T1000 (cell line): ENCODE data around the gene PHF21B.
"Not testable (repeated sequence)": the region's sequence is repeated elsewhere in the genome, so short reads cannot be mapped to it uniquely, and the experiment has no call there.

Source experiments
- DNase-seq: peaks from one replicate; lab custom pipeline; 2025; ENCODE audit warnings: mixed read lengths; lab: John Stamatoyannopoulos, UW

Gene PHF21B

DNA sequence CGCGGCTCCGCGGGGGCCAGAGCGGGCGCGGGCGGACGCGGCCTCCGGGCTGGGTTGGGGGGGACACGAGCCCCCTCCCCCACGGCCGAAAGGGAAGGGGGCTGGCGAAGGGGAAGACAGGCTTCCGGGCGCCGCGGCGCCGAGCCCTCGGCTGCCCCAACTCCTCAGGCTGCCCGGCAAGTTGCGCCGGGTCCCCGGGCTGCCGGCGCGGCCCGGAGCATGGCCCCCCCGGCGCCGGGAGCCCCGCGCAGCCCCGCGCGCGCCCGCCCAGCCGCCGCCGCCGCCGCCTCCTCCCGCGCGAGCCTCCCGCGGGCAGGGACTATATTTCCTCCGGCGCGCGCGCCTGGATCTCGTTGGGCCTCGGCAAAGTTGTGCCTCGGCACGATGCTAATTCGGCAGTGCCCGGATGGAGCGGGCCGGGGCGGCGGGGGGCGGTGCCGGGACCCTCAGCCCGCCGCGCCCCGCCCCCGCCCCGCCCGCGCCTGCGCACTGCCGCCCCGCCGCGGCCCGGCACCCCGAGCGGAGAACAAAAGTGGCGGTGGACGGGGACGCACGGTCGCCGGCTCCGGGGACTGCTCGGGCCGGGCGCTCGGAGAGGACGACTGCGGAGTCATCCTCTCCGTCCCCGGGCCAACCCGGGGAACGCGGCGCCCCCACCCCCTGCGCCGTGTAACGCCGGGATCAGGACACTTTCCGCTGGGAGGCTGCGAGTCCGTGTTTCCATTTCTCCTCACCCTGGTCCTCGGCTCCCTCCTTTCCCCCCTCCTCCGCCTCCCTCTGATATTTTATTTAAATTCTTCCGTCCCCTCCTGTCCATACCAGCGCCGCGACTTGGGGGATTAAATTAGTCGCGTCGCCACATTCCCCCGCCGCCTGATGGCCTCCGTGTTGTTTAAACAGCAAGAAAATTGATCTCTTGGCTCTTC is at the start of gene PHF21B:
Gene PHF21B, minus strand, starts transcription at position 400 of the 926 bp plus-strand sequence. CDS start 456 bp downstream, outside the sequence.
- DNase-seq, result peak; percentile 45

DNA sequence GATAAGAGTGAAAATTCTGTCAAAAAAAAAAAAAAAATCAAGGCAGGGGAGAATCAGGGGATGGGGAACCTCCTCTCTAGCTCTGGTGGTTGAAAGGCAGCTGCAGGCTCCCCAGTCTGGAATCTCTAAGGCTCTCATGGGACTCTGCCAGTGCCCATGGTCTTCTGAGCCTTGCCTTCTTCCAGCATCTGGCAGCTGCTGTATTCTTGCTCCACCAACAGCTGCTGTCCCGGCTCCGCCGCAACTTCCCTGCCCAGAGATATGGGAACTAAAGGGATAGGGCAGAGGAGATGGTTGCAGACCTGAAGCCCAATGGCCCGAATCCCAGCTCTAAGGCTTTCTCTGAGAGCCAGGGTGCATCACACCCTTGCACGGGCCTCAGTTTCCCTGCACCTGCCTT is 49.5 kb upstream of the PHF21B start:
- no peak for DNase-seq

DNA sequence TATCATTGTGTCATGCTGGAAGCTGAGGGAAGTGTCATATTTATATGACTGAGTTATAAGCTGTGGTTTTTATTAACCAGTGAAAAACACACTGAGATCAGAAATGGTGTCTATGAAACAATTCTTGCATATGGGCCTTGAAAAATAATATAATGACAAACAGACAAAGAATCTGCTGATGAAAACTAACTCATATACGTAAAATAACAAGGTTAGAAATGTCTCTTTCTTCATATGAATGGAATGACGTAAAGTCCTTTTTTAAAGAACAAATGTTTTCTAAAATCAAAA is 48.8 kb upstream of the PHF21B start:
- no peak for DNase-seq

DNA sequence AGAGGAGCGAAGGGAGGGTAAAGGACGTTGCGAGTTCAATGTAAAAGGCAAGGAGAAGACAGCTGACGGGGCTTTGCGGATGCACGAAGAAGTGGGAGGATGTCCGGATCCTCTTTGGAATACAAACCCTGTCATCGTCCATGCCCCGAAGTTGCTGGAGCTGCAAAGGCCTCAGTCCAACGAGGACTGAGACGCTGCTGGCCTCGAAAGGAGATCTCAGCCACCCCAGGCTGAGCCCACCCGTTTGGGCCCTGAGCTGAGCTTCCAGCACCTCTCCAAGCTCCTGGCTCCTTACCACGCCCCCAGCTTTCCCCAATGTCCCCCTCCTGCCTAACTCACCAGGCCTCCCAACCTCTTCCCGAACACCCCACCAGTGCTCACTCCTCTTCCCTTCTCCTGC is 46.1 kb upstream of the PHF21B start:
- no peak for DNase-seq

DNA sequence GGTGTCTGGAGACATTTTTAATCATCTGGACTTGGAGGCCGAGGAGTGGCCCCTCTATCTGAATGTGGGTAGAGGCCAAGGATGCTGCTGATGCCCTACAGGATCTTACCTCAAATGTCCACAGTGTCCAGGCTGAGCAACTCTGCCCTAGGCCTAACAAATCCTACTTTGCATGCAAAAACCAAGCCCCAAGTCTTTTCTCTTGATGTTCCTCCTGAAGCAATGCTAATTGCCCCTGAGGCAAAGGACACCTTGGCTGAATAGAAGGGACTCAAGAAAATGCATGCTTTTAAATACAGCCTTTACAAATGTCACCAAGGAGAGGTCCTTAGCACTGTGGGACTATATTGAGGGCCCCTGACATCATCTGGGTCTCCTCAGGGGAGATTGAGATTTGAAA is 43.8 kb upstream of the PHF21B start:
- DNase-seq, result no peak

DNA sequence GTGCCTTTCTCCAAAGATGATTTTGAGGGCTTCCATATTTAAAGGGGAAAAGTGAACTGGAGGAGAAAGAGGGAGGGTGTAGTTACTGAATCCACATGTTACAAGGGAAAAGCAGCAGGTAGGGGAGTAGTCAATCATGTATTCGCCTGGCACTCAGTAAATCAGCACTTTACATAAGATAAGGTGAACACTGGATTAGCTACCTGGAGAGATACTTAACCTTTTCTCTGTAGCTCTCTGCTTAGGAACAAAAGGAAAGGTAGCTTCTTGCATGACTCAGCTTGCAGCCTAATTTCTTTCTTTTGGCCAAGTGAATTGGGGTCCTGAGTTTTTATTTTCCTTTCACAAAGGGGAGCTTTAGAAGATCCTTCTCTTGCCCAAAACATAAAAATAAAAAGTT is 43.3 kb upstream of the PHF21B start:
- DNase-seq, result no peak

DNA sequence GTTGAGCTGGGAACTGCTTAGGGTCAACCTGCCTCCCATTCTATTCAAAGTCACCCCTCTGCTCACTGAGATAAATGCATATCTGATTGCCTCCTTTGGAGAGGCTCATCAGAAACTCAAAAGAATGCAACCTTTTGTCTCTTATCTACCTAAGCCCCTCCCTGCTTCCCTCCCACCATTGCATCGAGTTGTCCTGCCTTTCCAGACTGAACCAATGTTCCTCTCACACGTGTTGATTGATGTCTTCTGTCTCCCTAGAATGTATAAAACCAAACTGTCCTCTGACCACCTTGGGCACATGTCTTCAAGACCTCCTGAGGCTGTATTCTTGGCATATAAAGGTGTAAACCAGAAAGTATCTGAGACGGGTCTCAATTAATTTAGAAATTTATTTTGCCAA is 42.9 kb upstream of the PHF21B start:
- DNase-seq, result not testable (repeated sequence)

DNA sequence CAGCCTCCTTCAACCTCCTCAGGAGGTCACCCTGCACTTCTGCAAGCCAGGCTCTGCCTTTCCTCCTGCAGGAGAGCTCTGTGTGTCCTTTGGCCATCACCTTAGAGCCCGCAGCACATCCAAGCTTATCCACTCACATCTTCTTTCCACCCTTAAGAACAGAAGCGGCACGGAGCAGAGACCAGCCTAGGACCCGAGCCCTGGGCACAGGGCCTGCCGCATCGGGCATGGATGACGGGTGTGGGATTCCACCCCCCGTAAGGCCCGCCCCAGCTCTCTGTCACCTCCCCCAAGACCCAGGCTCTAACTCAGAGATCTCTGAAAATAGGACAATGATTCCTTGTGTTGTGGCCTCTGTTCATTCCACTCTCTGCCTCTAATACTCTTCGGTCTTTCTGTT is 42.1 kb upstream of the PHF21B start:
- DNase-seq, result no peak

DNA sequence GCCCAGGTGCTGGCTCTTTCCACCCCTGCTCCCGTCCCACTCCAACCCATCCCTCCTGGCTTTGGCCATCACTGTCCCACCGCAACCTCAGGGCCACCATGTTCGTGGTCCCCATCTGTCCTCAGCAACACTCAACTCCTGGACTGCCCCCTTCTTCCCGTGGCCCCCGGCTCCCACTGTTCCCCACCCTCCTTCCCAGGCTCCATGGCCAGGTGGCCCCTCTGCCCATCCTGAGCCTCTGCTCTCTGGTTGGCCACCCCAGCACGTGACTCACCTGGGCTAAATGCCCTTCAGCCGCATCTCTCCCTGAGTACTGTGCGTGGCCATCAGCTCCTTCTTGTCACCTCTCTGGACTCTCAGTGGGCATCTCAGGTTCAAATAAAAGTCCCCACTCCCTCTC is 41.6 kb upstream of the PHF21B start:
- DNase-seq, result no peak

DNA sequence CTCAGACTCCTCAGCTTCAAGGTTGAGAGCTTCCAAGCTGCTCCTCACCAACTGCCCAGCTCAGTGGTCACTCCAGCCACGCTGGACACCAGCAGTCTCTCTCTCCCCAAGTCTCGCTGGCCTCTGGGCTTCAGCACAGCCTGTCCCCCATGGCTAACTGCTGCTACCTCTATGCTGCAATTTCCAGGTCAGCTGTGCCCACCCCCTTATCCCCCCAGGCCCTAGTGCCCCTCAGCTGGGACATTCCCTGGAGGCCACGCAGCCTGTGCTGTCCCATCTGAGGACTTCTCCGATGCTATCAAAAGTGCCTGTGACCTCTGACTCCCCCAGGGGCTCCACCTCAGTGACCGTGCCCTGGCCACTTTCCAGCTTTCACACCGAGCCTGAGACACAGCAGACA is 37.5 kb upstream of the PHF21B start:
- DNase-seq, result no peak

DNA sequence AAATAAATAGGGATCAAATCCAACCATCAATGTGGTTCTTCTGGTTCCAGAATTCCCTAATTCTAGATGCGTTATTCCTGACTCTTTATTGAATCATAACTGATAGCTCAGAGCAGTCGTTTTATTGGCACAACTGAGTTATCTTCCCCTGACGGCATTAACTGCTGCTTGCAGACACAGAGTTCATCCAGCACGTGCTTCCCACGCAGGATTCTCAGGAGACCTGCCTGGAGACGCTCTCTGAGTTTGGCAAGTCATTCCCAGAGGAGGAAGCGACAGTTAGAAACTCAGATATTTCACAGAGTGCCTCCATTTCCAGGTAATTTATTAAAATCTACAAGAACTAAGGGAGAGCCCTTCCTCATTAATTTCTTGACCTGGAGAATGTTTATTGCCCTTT is 35.4 kb upstream of the PHF21B start:
- DNase-seq, result no peak

DNA sequence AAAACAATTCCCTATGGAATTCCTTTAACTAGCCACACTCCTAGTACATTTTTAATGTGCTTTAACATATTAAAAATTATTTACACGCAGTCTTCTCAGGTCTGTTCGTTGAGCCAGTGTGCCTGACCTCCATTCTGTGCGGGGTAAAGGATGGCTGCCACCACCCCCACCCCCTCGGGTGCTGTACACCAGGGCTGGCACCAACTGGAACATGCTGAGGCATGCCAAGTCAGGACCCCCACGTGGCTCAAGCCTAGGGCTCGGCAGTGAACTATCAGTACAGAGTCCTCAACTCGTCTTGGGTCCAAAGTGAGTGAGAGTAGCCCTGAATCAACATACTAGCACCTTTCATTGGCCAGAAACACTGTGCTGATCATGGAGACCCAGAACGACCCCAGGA is 32.5 kb upstream of the PHF21B start:
- no peak for DNase-seq

DNA sequence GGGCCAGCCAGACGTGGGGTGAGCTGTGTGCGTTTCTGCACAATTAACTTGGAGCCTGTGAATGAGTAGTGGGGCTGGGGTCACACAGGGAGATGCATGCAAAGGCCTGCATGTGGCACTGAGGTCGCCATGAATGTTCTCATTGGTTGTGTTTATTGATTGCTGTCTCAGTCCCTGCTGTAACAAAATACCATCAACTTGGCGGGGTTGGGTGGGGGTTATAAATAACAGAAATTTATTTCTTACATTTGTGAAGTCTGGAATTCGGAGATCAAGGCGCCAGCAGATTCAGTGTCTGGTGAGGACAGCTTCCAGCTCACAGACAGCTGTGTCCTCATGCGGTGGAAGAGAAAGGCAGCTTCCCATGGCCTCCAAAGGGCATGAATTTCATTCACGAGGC is 29.3 kb upstream of the PHF21B start:
- no peak for DNase-seq

DNA sequence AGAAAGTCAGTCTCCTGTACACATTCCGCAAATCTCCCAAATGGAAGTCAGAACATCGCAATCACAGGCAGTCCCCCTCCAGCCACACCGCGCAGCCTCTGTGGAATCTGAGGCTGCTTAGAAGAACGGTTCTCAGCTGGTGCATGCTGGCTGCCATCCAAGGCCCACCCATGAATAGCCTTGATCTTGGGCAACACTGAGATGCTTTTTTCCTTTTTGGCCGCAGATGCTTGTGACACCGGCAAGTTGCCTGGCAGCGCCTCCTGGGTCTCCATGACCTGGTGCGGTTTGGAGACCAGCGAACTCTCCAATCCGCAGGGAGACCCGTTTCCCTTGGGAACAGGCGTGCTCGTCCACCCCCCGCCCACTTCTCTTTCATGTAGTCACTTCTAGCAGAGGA is 26.3 kb upstream of the PHF21B start:
- no peak for DNase-seq

DNA sequence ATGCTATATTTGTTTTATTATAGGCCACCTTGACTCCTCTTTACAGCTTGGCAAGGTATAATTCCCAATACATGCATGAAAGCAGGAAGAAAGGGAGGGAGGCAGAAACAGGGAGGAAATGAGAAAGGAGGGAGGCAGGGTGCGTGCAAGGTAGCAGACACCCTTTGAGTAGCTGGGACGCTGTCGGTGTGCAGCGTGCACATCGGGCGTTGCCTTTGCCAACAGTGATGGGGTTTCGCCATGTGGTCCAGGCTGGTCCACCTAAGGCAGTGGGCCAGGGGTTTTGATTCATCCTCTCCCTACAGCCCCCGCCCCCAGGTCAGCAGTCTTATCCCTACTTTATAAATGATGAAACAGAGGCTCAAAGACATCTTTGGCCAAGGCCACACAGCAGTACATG is 25.0 kb upstream of the PHF21B start:
- DNase-seq, result no peak

DNA sequence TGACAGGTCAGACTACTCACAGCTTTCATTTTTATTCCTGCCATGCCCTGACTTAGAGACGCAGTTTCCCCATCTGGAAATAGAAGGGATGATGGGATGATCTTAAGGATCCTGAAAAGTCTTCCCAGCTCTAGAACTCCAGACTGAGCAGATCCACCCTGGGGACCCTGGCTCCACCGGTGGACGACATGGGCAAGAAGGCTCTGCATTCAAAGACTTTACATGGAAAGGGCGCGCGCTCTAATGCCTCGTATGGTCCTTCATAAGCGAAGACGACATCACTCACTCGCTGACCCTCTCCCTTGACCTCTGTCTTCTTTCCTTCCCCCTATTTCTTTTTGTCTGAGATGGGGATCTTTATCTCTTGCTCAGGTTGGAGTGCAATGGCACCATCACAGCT is 24.4 kb upstream of the PHF21B start:
- DNase-seq, result no peak

DNA sequence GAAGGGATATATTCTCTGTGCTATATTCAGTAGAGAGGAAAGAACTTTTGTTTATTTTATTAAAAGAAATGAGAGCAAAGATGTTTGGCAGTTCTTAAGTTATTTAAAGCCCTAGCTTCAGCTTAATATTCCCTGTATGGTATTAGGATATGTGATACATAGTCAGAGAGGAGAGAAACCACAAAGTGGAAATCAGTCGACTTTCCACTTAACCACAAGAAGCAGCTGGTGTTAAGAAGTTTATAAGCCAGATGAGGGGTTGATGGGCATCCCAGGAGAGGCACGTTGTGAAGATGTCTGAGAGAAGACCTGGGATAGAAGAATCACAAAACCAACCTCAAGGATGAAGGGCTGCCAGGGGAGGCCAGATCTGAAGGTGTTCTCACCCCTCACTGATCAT is 23.3 kb upstream of the PHF21B start:
- no peak for DNase-seq

DNA sequence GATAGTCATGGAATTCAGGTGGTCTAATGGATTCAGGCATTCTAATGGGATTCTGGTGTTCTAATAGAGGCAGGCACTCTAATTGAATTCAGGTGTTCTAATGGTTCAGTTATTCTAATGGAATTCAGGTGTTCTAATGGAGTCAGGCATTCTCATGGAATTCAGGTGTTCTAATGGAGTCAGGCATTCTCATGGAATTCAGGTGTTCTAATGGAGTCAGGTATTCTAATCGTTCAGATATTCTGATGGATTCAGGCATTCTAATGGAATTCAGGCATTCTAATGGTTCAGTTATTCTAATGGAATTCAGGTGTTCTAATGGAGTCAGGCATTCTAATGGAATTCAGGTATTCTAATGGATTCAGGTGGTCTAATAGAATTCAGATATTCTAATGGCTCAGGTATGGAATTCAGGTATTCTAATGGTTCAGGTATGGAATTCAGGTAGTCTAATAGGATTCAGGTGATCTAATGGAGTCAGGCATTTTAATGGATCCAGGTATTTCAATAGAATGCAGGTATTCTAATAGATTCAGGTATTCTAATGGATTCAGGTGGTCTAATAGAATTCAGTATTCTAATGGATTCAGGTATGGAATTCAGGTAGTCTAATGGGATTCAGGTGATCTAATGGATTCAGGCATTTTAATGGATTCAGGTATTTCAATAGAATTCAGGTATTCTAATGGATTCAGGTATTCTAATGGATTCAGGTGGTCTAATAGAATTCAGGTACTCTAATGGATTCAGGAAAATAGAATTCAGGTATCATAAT is 22.0 kb upstream of the PHF21B start:
- DNase-seq, result no peak

DNA sequence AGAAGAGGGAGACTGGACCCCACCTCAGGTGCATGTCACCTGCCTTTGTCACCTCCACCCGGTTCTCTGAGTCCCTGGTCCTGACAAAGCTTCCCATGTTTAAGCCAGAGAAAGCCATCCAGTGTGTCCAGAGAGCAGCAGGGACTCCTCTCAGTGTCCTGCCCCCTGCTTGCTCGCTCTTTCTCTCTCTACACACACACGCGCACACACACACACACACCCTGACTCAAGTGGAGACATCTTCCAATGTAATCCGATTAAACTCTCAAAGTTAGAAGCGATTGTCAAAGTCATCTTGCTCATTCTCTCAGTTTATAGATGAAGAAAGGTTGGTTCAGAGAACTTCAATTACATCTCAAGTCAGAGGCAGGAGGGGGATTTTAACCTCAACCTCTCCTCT is 19.7 kb upstream of the PHF21B start:
- no peak for DNase-seq

DNA sequence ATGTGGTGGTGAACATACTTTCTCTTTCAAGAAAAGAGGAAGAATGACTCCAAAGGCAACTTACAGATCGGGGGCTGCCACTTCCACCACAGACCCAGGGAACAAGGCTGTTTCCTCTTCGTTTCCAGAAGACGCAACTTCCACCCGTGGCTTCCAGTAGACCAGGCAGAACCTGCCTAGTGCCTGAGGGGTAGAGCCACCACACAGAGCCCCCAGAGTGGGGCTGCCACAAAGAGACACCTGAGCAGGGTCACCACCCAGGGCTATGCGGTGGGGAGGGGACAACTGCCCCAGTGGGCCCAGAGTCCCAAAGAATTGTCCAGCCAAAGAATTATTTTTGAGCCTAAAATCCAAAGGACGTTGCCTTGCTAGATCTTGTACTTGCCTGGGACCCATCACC is 16.7 kb upstream of the PHF21B start:
- no peak for DNase-seq

DNA sequence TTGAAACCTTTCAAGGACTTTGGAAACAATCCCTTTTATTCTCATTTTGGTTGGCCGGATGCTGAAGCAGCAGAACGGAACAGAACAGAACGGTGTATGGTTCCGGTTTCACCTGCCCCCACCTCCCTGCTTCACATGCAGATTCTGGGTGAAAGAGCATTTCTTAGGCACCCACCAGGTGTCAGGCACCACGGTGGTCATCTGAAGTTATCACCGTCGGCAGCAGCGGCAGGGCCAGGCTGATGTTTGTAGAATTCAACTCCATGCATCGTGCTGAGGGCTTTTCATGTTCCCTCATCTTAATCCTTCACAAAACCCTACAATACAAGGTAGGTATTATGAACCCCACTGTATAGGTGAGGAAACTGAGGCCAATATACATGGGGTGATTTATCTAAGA is 13.6 kb upstream of the PHF21B start:
- no peak for DNase-seq

DNA sequence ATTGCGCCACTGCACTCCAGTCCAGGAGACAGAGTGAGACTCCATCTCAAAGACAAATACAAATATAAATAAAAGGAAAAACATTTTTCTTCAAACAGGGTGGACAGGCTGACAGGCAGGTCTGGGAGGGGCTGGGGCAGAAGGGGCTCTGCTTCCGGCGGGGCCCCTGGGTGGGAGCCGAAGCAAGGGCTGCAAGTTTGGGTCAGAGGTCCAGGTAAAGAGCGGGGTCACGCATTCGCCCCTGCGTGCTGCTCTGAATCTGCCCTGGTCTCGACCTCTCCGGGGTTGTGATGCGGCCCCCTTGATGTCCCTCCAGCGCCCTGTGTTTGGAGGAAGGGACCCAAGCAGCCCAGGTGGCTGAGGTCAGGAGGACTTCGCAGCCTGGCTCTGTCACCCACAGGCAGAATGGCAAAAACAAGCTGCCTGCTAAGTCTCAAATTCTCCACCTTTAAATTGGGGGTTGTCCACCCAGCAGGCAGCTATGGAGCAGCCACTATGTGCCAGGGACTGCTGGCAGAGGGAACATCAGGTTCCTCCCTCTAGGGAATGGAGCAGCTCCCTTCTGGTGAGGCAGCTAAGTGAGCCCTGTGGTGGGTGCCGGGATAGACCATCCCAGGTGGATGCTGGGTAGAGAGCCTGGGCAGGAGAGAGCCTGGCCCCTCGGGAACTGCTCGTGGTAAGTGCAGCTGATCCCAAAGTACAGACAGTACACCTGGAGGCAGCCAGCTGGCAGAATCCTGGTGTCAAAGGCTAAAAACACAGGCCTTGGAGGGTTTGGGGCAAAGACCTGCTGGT is 10.3 kb upstream of the PHF21B start:
- DNase-seq, result no peak

DNA sequence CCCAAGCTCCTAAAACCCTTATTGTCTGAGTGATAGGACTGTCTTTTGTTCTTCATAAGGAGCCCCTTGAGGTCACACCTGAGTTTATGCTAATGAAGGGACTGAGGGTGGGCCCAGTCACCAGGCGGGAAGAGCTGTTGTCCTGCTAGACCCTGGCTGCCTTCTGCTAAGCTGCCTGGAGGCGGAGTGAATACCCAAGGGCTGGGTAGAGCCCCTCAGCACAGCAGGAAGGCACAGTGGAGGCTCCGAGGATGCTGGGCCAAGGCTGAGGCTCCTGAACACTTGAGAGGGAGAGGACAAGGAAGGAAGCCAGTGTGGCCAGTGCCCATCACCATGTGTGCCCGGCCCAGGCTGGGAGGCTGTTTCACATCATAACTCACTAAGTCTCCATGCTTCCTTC is 4.8 kb upstream of the PHF21B start:
- DNase-seq, result no peak
